Upper lobe of left lung (tissue), 6 donors: ENCODE data around the gene AKAP3. TPM values are rescaled to one million over a fixed set of nuclear protein-coding genes. Genes with fewer than 3 reads are reported as not detected.

ENCODE experiments used
- ATAC-seq, 2 donors: fragments of 200-7000 bp; cut with Tn5 transposase; one replicate each; pipeline ENCODE4 v1.9.1; 2022; ENCODE audit warnings: mild to moderate bottlenecking in 2 of 2, moderate library complexity in 2 of 2; ENCODE audit not compliant: low FRiP score in 2 of 2
- DNase-seq, 2 donors: peaks; one replicate each; pipeline ENCODE4 v3.0.0-alpha.2; 2019 to 2020
- H3K27ac ChIP-seq, 4 donors: fragments of 200-600 bp; sonication (generic); one replicate each; pipeline ENCODE4 v1.5.1; 2016 to 2019
- H3K27me3 ChIP-seq, 4 donors: fragments of 200-600 bp; sonication (generic); one replicate each; pipeline ENCODE4 v1.5.1; 2017 to 2019
- H3K36me3 ChIP-seq, 4 donors: fragments of 200-600 bp; sonication (generic); one replicate each; pipeline ENCODE4 v1.5.1; 2016 to 2019
- H3K4me1 ChIP-seq, 4 donors: fragments of 200-600 bp; sonication (generic); one replicate each; pipeline ENCODE4 v1.5.1; 2018 to 2019
- H3K4me3 ChIP-seq, 4 donors: fragments of 200-600 bp; sonication (generic); one replicate each; pipeline ENCODE4 v1.5.1; 2017 to 2019; ENCODE audit warnings: mild to moderate bottlenecking in 2 of 4, moderate library complexity in 1 of 4
- H3K9me3 ChIP-seq, 4 donors: fragments of 200-600 bp; sonication (generic); one replicate each; pipeline ENCODE4 v1.5.1; 2018 to 2019
- CTCF ChIP-seq, 6 experiments: fragments of 450-650 bp in 4 of 6; fragments of 200-600 bp in 2 of 6; sonication (generic) in 2 of 6; IDR thresholded peaks; one replicate each; pipeline ENCODE4 v1.5.1; 2016 to 2019; ENCODE audit warnings: antibody characterized with exemption in 6 of 6
- EP300 ChIP-seq, 4 donors: sonication (generic); formaldehyde crosslinking; IDR thresholded peaks; one replicate each; pipeline ENCODE4 v1.5.1; 2017; ENCODE audit warnings: antibody characterized with exemption in 4 of 4, control low read depth in 2 of 4
- POLR2A ChIP-seq, 4 donors: fragments of 450-650 bp; IDR thresholded peaks; one replicate each; pipeline ENCODE4 v1.5.1; 2016 to 2017; ENCODE audit warnings: antibody characterized with exemption in 4 of 4, mild to moderate bottlenecking in 2 of 4
- POLR2AphosphoS5 ChIP-seq, 2 donors: sonication (generic); formaldehyde crosslinking; IDR thresholded peaks; one replicate each; pipeline ENCODE4 v1.5.1; 2017; ENCODE audit warnings: antibody characterized with exemption in 2 of 2
- WGBS, 2 donors: methylation state at CpG; one replicate each; pipeline ENCODE4 v1.1.5; 2017 to 2018; 5-methylcytosine and 5-hydroxymethylcytosine counted together
- total RNA-seq, 6 donors: library from RNA; depleted of rRNA in 4 of 6; stranded (reverse); fragments of >200 nt in 4 of 6; gene quantifications; one replicate each; pipeline versions ENCODE4 v1.1.0 to v1.2.1, GENCODE V29; 2016 to 2021
- donor health status: DM: no; HTN: no; CAD: no; lungs with moderate emphysema.
- donor health status: DM: no; HTN: yes; CAD: no; lungs with severe emphysema.

Gene AKAP3
- total RNA-seq, 6 donors from 2014 or later, result 0.57 to 5.2 (median 1.8) TPM; not detected in 1

GRCh38 chr12:4626543-4626942 lies 22.3 kb downstream of the AKAP3 start:
- H3K9me3 ChIP-seq, result no peaks in the 10 kb centered on the region
- no peak for DNase-seq
- no peak overlapping the region for H3K27ac ChIP-seq
- no peak for TF ChIP-seq POLR2AphosphoS5 (IDR thresholded peaks at IDR 0.05)
- TF ChIP-seq EP300 (IDR thresholded peaks at IDR 0.05), result no peak
- TF ChIP-seq CTCF (IDR thresholded peaks at IDR 0.05), result no peak
- no peak for TF ChIP-seq POLR2A (IDR thresholded peaks at IDR 0.05)
- H3K27me3 ChIP-seq, result no peaks in the 10 kb centered on the region
- no peaks in the 10 kb centered on the region for H3K36me3 ChIP-seq
- 89 to 93% methylated on average over 5 of the region's 5 CpGs for WGBS, 2 donors
- no peak for ATAC-seq
- no peak overlapping the region for H3K4me3 ChIP-seq
- no peaks in the 10 kb centered on the region for H3K4me1 ChIP-seq

GRCh38 chr12:4621511-4621910 lies 27.3 kb downstream of the AKAP3 start:
- no peaks in the 10 kb centered on the region for H3K27me3 ChIP-seq
- TF ChIP-seq EP300 (IDR thresholded peaks at IDR 0.05) (no peak), POLR2AphosphoS5 (IDR thresholded peaks at IDR 0.05) (no peak), CTCF (IDR thresholded peaks at IDR 0.05) (no peak), POLR2A (IDR thresholded peaks at IDR 0.05) (no peak)
- ATAC-seq (no peak), DNase-seq (no peak)
- H3K27ac ChIP-seq, result no peak overlapping the region
- H3K9me3 ChIP-seq, result no peaks in the 10 kb centered on the region
- 91 to 95% methylated on average over 3 of the region's 3 CpGs for WGBS, 2 donors
- H3K36me3 ChIP-seq, result no peaks in the 10 kb centered on the region
- no peaks in the 10 kb centered on the region for H3K4me1 ChIP-seq
- no peak overlapping the region for H3K4me3 ChIP-seq

- Histone ChIP-seq H3K27ac (no peak overlapping the region), H3K4me1 (no peaks in the 10 kb centered on the region), H3K9me3 (no peaks in the 10 kb centered on the region), H3K27me3 (no peaks in the 10 kb centered on the region), H3K4me3 (no peak overlapping the region), H3K36me3 (peaks cover 15 to 53% (median 35%) of the 10 kb centered on the region in 4 donors)
- WGBS, 2 donors, result 76 to 85% methylated on average over 9 of the region's 9 CpGs
- DNase-seq (no peak), ATAC-seq (no peak)
- TF ChIP-seq POLR2AphosphoS5 (IDR thresholded peaks at IDR 0.05) (no peak), POLR2A (IDR thresholded peaks at IDR 0.05) (no peak), EP300 (IDR thresholded peaks at IDR 0.05) (no peak), CTCF (IDR thresholded peaks at IDR 0.05) (no peak)
These were observed 33.2 kb downstream of the AKAP3 start for GRCh38 chr12:4615667-4616066.

GRCh38 chr12:4610481-4610880 lies 38.4 kb downstream of the AKAP3 start:
- peaks cover 0 to 21% (median 10%) of the 10 kb centered on the region in 4 donors for H3K4me1 ChIP-seq
- no peak overlapping the region for H3K27ac ChIP-seq
- no peak overlapping the region for H3K4me3 ChIP-seq
- no peak for TF ChIP-seq POLR2A (IDR thresholded peaks at IDR 0.05)
- no peak for TF ChIP-seq EP300 (IDR thresholded peaks at IDR 0.05)
- no peak for TF ChIP-seq POLR2AphosphoS5 (IDR thresholded peaks at IDR 0.05)
- no peak for TF ChIP-seq CTCF (IDR thresholded peaks at IDR 0.05)
- ATAC-seq (no peak), DNase-seq (no peak)
- H3K27me3 ChIP-seq, result no peaks in the 10 kb centered on the region
- WGBS, 2 donors, result 78 to 85% methylated on average over 4 of the region's 4 CpGs
- no peaks in the 10 kb centered on the region for H3K9me3 ChIP-seq
- H3K36me3 ChIP-seq, result peaks cover 15 to 53% (median 39%) of the 10 kb centered on the region in 4 donors

GRCh38 chr12:4609071-4609470 lies 39.8 kb downstream of the AKAP3 start:
- peaks cover 0 to 25% (median 12%) of the 10 kb centered on the region in 4 donors for H3K4me1 ChIP-seq
- 84 to 89% methylated on average over 9 of the region's 9 CpGs for WGBS, 2 donors
- H3K36me3 ChIP-seq, result peaks cover 12 to 39% (median 36%) of the 10 kb centered on the region in 4 donors
- H3K27me3 ChIP-seq, result no peaks in the 10 kb centered on the region
- ATAC-seq, result no peak
- no peak overlapping the region for H3K4me3 ChIP-seq
- no peak overlapping the region for H3K27ac ChIP-seq
- DNase-seq, result no peak
- H3K9me3 ChIP-seq, result no peaks in the 10 kb centered on the region
- TF ChIP-seq CTCF (IDR thresholded peaks at IDR 0.05), result no peak
- no peak for TF ChIP-seq POLR2AphosphoS5 (IDR thresholded peaks at IDR 0.05)
- no peak for TF ChIP-seq POLR2A (IDR thresholded peaks at IDR 0.05)
- TF ChIP-seq EP300 (IDR thresholded peaks at IDR 0.05), result no peak
